Liver (tissue), 2 donors: ENCODE measurements around the gene JAM3.

Experiments
- JUND ChIP-seq, 2 donors: IDR thresholded peaks; 2 replicates each; pipeline ENCODE4 v1.6.1; 2016; ENCODE audit warnings: antibody characterized with exemption in 2 of 2
- ZBTB33 ChIP-seq: IDR thresholded peaks from 2 replicates; pipeline ENCODE4 v1.6.1; 2016; ENCODE audit warnings: antibody characterized with exemption
- donor health status: healthy.

GRCh38 chr11:134045799-134046635, 22.9 kb upstream of the JAM3 start:
- TF ChIP-seq JUND (IDR thresholded peaks at IDR 0.05) (no peak), ZBTB33 (no peak)
